ENCODE data around the gene HDDC2.

The HDDC2 gene

GRCh38 chr6:125264476-125264875, 37.3 kb downstream of the HDDC2 start:
- no peak for DNase-seq (ENCODE audit: low read depth)
- TF ChIP-seq CTCF (IDR thresholded peaks at IDR 0.05; ENCODE audit: control insufficient read depth, extremely low read depth, insufficient read depth), result no peak

GRCh38 chr6:125262016-125263013, 39.5 kb downstream of the HDDC2 start:
- H3K4me3 ChIP-seq (ENCODE audit: low read depth, low read length), result no peak overlapping the region
- no peak for TF ChIP-seq CTCF (IDR thresholded peaks at IDR 0.05; ENCODE audit: control insufficient read depth, extremely low read depth, insufficient read depth)
- no peak for DNase-seq (ENCODE audit: low read depth)

More at GRCh38 chr6:125264476-125264875, 37.3 kb downstream of the HDDC2 start:
- no peak overlapping the region for H3K4me3 ChIP-seq (ENCODE audit: low read depth, low read length)

- TF ChIP-seq CTCF (IDR thresholded peaks at IDR 0.05; ENCODE audit: control insufficient read depth, extremely low read depth, insufficient read depth), result no peak
- no peak overlapping the region for H3K4me3 ChIP-seq (ENCODE audit: low read depth, low read length)
- peak; percentile 93 for DNase-seq (ENCODE audit: low read depth)
These were observed 42.4 kb downstream of the HDDC2 start for GRCh38 chr6:125259354-125259736.

GRCh38 chr6:125258651-125259353, 43.0 kb downstream of the HDDC2 start:
- DNase-seq (ENCODE audit: low read depth), result no peak
- no peak for TF ChIP-seq CTCF (IDR thresholded peaks at IDR 0.05; ENCODE audit: control insufficient read depth, extremely low read depth, insufficient read depth)
- H3K4me3 ChIP-seq (ENCODE audit: low read depth, low read length), result no peak overlapping the region

GRCh38 chr6:125257351-125257750, 44.4 kb downstream of the HDDC2 start:
- no peak for TF ChIP-seq CTCF (IDR thresholded peaks at IDR 0.05; ENCODE audit: control insufficient read depth, extremely low read depth, insufficient read depth)
- DNase-seq (ENCODE audit: low read depth), result no peak

GRCh38 chr6:125255201-125255600, 46.6 kb downstream of the HDDC2 start:
- no peak for DNase-seq (ENCODE audit: low read depth)
- no peak for TF ChIP-seq CTCF (IDR thresholded peaks at IDR 0.05; ENCODE audit: control insufficient read depth, extremely low read depth, insufficient read depth)
- no peak overlapping the region for H3K4me3 ChIP-seq (ENCODE audit: low read depth, low read length)

More at GRCh38 chr6:125257351-125257750, 44.4 kb downstream of the HDDC2 start:
- no peak overlapping the region for H3K4me3 ChIP-seq (ENCODE audit: low read depth, low read length)

Data from LNCaP clone FGC (cell line).